ENCODE measurements around the gene PRKN.

- TF ChIP-seq ZNF8 (CRISPR knock-in tag; IDR thresholded peaks at IDR 0.05) (no peak), PATZ1 (CRISPR knock-in tag; IDR thresholded peaks at IDR 0.05; ENCODE audit: borderline replicate concordance) (no peak), ZFP30 (CRISPR knock-in tag; IDR thresholded peaks at IDR 0.05) (no peak), CSDC2 (CRISPR knock-in tag; IDR thresholded peaks at IDR 0.05) (no peak), TSHZ2 (CRISPR knock-in tag; IDR thresholded peaks at IDR 0.05) (no peak), RARB (CRISPR knock-in tag; IDR thresholded peaks at IDR 0.05) (no peak), ZFP3 (CRISPR knock-in tag; IDR thresholded peaks at IDR 0.05) (no peak), ARNTL (CRISPR knock-in tag; IDR thresholded peaks at IDR 0.05; ENCODE audit: borderline replicate concordance, low read depth) (no peak), TCF4 (CRISPR knock-in tag; IDR thresholded peaks at IDR 0.05; ENCODE audit: borderline replicate concordance) (no peak), CREB5 (CRISPR knock-in tag; IDR thresholded peaks at IDR 0.05; ENCODE audit: low read depth) (no peak)
These were observed 784.0 kb downstream of the PRKN start for GRCh38 chr6:161943561-161943960.

Data from SK-N-SH treated with all-trans-retinoic acid at 6 μM for 48 hours (cell line).